ENCODE measurements around the gene PRR33. TPM values are rescaled to one million over a fixed set of nuclear protein-coding genes. Genes with fewer than 3 reads are reported as not detected.

The PRR33 gene
- total and polyA plus RNA-seq, 2 donors (not counting 3 experiments of a cell fraction or from before 2014, with no cell fraction given): not detected

DNA sequence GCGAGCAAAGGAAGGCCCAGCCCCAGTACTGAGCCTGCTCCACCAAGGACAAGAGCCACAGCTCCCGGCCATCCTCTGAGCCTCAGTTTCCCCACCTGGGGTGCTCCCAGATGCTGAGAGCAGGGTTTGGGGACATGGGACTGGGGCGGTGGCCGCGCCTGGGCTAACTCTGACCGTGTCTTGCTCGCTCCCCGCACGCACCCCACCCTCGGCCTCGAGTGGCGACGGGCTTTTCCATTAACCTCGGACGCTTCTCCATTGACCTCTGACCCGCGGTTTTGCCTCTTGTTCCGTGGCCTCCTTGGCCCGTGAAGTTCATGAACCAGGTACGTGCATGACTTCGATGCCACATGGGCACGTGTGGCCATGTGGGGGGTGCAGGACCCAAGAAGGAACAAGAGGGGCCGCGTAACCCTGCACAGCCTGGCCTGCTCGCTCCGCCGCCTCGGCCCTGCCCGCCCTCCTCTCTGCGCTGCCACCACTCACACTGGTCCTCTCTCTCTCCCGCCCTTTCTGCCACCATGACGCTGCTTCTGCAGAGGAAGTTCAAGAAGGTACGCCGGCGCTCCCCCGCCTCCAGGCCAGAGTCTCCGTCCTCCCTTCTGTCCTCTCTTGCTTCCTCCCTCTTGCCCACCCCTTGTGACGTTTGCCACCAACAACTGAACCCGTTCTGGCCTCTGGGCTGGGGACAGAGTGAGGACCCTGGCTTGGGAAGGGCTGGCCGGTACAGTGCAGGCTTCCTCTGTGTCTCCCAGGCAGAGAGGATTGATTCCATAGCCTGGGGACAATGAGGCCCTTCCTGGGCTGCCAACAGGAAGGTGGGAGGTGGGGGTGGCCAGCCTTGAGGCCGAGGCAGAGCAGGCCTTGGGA is 34.7 kb upstream of the PRR33 start:
- dilution Hi-C loops (cut with MboI; ENCODE audit: extremely low pct_ligation_motif_present, low sequenced_read_pairs) (no loop called here), intact Hi-C loops (cut with micrococcal nuclease) (no loop called here)
- TF ChIP-seq POLR2AphosphoS5 (IDR thresholded peaks at IDR 0.05; ENCODE audit: insufficient read depth, low read depth, low read length) (no peak), JUN (IDR thresholded peaks at IDR 0.05; ENCODE audit: borderline replicate concordance, insufficient read depth, insufficient read length, low read depth) (no peak), POLR2A (IDR thresholded peaks at IDR 0.05; ENCODE audit: low read depth, low read length) (no peak), EZH2 (IDR thresholded peaks at IDR 0.05; ENCODE audit: borderline replicate concordance, low read depth, low read length, severe bottlenecking) (no peak), MYC (IDR thresholded peaks at IDR 0.05; ENCODE audit: low read depth, low read length) (no peak), FOS (IDR thresholded peaks at IDR 0.05; ENCODE audit: borderline replicate concordance, insufficient read depth, low read length) (no peak)
- TF ChIP-seq, protein P1, sequence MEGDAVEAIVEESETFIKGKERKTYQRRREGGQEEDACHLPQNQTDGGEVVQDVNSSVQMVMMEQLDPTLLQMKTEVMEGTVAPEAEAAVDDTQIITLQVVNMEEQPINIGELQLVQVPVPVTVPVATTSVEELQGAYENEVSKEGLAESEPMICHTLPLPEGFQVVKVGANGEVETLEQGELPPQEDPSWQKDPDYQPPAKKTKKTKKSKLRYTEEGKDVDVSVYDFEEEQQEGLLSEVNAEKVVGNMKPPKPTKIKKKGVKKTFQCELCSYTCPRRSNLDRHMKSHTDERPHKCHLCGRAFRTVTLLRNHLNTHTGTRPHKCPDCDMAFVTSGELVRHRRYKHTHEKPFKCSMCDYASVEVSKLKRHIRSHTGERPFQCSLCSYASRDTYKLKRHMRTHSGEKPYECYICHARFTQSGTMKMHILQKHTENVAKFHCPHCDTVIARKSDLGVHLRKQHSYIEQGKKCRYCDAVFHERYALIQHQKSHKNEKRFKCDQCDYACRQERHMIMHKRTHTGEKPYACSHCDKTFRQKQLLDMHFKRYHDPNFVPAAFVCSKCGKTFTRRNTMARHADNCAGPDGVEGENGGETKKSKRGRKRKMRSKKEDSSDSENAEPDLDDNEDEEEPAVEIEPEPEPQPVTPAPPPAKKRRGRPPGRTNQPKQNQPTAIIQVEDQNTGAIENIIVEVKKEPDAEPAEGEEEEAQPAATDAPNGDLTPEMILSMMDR (IDR thresholded peaks at IDR 0.05; ENCODE audit: extremely low read depth in 1 of 2, insufficient read depth in 1 of 2, low read depth in 1 of 2, low read length in 2 of 2): no peak
- Histone ChIP-seq H3K9ac (replicated peaks; ENCODE audit: extremely low read depth, insufficient read depth, low read length) (no peak overlapping the region), H4K20me1 (replicated peaks; ENCODE audit: control insufficient read depth, extremely low read depth, insufficient read depth, low read length) (no peaks in the 10 kb centered on the region), H3K9me3 (replicated peaks; ENCODE audit: control insufficient read depth, insufficient read depth, low read length) (no peaks in the 10 kb centered on the region), H3K4me2 (ENCODE audit: insufficient read depth, low read length) (no peak overlapping the region), H3K36me3 (ENCODE audit: control insufficient read depth in 2 of 2, extremely low read depth in 1 of 2, insufficient read depth in 2 of 2, low read length in 2 of 2) (no peaks in the 10 kb centered on the region), H3K27ac (ENCODE audit: insufficient read depth, low read depth, low read length) (no peak overlapping the region), H3K79me2 (ENCODE audit: control insufficient read depth, insufficient read depth, low read length) (no peaks in the 10 kb centered on the region), H2AFZ (ENCODE audit: low read depth, low read length) (no peak overlapping the region), H3K4me3 (replicated peaks in 1 of 3; ENCODE audit: insufficient read depth in 1 of 3, low read depth in 1 of 3, low read length in 3 of 3) (no peak overlapping the region), H3K9me1 (replicated peaks; ENCODE audit: control insufficient read depth, extremely low read depth, insufficient read depth, low read length) (no peaks in the 10 kb centered on the region), H3K4me1 (ENCODE audit: control insufficient read depth, extremely low read depth, insufficient read depth, low read length) (no peaks in the 10 kb centered on the region), H3K27me3 (ENCODE audit: control insufficient read depth in 2 of 2, insufficient read depth in 2 of 2, low read length in 2 of 2) (no peaks in the 10 kb centered on the region)
- no TSS peak for BruUV-seq (replicated peaks)
- CTCF ChIA-PET: no interaction called here
- no peak for FAIRE-seq
- DNase-seq (ENCODE audit: low read depth, low spot score): no peak
- POLR2A ChIA-PET: no interaction called here
